ENCODE results near the gene ZKSCAN5. TPM values are rescaled to one million over a fixed set of nuclear protein-coding genes. Genes with fewer than 3 reads are reported as not detected.

Gene ZKSCAN5
- 9.0 to 9.9 TPM (median 9.2 TPM) in 5 replicates for total RNA-seq (2022; extraction: Qiagen RNA extraction; ENCODE audit: low read depth)

DNA sequence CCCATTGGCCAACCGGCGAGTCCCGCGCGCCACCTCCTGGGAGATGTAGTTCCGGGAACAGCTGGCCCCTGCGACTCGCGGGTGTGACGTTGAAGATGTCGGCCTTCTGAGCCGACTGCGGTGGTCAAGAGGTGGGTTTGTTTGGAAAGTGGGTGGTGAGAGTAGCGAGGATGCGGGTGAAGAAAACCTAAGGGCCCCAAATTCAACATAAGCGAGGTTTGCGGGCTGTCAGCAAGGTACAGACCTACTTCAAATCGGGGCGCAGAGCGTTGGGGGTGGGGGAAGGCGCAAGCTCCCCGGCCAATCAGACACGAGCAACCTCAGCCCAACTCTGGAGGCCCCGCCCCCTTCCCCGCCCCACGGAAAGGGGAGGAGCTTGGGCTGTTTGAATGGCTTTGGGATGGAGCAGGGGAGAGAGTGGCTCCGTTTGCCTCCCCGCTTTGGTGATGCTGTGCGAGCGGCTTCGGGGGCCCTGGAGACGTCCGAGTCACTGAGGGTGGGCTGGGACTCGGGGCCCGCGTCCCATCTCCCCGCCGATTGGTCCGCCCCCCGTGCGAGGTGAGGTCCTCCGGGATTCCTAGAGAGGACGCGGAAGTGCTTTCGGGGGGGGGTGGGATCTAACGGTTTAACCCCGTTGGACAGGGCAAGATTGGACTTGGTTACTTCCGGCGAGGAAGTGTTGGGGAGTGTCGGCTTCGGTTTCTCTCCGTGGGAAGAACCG, at the start of gene ZKSCAN5:
Gene ZKSCAN5 (plus strand): TSS at position 60 of the 721 bp plus-strand sequence. CDS start 1,383 bp downstream, outside the sequence.

DNA sequence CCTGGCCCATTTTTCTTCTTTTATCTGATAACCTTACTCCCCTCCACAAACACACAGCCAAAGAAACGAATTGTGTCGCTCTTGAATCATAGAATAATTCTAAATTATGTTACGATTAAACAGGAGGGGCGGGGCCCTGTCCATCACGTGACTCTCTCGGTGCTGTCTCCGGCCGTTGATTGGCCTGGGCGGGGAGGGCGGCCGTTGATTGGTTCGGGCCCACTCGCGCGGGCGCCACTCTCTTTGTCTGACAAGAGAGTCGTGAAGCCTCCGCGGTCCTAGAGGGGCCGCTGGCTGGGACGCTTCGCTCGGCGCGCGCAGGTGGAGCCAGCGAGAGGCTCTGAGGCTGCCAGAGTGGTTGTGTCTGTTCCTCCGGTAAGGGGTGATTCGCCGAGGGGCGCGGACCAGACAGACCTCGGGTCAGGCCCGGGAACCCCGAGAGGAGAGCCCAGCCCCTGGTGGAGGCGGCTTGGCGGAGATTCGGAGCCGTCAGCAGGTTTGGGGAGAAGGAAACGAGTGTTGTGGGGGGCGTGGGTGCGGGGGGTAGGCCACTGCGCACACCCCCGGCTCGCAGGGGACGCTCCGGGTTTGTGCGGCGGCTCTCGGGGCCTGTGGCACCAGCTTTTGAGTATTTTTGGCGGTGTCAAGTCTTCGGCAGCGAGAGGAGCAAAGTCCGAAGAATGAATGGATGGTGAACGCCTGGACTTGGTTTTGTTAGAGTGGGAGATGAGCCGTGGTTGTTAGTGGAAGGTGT, 31.7 kb upstream of the ZKSCAN5 start, which contains the start of gene ZNF789:
Gene ZNF789 (plus strand): TSS at position 330 of the 754 bp plus-strand sequence. CDS start 3,567 bp downstream, outside the sequence.

DNA sequence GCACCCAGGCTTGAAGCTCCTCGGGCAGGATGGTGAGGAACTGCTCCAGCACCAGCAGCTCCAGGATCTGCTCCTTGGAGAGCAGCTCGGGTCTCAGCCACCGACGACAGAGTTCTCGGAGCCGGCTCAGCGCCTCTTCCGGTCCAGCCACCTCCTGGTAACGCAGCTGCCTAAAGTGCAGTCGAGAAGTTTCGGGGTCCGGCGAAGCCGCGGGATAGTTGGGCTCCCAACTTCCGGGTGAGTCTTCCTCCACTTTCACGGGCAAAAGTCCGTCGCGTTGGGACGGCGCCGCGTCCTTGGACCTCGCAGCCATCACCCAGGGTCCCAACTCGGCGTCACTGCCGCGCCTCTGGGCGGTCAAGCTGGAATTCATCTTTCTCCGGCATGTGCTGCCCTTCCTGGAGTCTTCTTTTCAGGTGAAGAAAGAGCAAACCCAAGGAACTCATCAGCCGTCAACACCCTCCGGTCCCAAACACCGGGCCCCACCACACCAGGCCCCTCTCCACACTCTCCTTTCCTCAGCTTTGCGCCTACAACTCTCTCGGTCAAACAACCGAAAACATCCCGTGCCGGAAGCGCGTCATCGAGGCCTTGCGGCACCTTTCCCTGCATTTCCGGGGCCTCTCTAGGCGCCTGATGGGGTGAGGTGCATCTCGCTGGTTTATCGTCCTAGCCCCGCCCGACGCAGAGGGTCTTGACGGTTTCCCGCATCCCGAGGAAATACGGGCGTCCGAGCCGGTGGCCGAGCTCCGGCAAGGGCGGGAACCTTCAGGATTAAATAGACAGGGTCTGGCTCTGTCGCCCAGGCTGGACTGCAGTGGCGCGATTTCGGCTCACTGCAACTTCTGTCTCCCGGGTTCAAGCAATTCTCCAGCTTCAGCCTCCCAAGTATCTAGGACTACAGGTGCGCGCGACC, 4.5 kb upstream of the ZKSCAN5 start, which contains the start of gene ZNF394:
Gene ZNF394 (minus strand): TSS at position 561 of the 916 bp plus-strand sequence. CDS start 188 bp downstream, at position 373.

DNA sequence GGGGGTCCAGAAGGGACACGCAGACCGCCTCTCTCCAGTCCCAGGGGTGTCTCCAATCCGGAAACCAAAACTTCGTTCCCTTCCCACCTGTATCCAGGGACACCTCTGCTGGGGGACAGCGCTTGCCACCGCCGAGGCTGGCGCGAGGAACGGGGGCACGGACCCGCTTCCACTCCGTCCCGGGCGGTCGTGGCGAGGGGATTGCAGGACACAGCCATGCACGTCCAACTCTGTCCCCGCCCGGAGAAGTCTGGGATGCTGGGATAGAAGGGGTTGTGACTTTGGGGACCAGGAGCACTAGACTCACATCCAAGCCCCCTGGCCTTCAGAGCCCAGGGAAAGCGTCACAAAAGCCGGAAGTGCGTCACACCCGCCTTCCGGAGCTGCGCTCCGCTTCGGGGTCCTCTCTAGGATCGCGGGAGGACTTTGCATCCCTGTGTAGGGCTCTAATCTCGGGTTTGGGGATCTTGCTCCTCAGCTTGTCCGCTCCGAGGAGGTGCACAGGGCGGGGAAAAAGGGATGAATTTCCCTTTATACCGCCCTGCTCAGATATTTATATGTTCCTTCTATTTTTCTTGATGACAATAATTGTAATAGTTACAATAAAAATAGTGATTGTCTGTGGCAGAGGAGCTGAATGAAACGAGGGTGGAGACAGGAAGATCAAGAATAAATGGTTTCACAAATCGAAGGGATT, 47.5 kb downstream of the ZKSCAN5 start, which contains the start of gene FAM200A:
Gene FAM200A (minus strand): TSS at position 348 of the 697 bp plus-strand sequence. CDS start 3,707 bp downstream, outside the sequence.

DNA sequence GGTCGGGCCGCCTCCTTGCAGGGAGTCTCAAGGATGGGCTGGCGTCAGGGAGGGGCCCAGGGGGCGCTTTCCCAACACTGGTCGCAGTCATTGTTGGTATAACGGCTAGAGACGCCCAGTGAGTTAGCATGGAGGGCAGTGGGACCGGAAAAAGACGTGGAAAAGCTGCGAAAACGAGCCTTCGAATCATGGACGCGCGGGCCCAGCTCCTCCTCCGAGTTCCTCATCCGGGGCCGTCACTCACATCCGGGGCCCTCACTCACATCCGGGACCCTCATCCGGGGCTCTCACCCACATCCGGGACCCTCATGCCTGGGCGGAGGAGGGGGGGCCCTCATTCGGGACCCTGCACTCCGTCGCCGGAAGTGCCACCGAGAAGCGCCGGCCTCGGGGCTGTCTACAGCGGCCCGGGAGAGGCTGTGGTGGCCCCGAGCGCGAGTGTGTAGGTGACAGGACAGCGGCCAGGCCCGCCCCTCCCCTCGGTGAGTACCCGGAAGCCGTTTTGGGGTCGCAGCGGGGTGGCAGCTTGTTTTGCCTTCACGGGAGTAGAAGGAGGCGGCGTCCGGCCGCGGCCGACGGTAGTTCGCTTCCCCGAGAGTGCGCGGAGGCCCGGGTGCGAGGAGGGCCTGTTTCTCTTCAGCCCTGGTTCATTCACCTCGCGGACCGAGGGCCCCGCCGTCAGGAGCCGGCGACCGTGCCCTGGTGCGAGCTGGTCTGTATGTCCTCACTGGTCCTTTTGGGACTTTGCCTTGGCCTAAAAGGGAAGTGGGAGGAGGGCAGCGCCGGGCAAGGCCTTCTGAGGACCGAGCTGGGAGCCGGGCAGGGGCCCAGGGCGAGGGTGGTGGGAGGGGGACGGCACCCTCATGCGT, 54.1 kb downstream of the ZKSCAN5 start, which contains the start of gene ZNF655:
Gene ZNF655 (plus strand): TSS at position 337 of the 869 bp plus-strand sequence. CDS start 1,918 bp downstream, outside the sequence.

Other genes starting within 250 kb of the ZKSCAN5 start
- gene MYH16, start 231.8 kb upstream of the ZKSCAN5 start, total RNA-seq (2022; extraction: Qiagen RNA extraction; ENCODE audit: low read depth), result 0.32 to 0.70 TPM (median 0.39 TPM) in 5 replicates
- gene ARPC1A, start 178.8 kb upstream of the ZKSCAN5 start, total RNA-seq (2022; extraction: Qiagen RNA extraction; ENCODE audit: low read depth), result 121 to 134 TPM (median 125 TPM) in 5 replicates
- 270 to 304 TPM (median 283 TPM) in 5 replicates for gene ARPC1B, start 129.9 kb upstream of the ZKSCAN5 start, total RNA-seq (2022; extraction: Qiagen RNA extraction; ENCODE audit: low read depth)
- gene PDAP1, start 96.1 kb upstream of the ZKSCAN5 start, total RNA-seq (2022; extraction: Qiagen RNA extraction; ENCODE audit: low read depth), result 165 to 205 TPM (median 176 TPM) in 5 replicates
- 131 to 155 TPM (median 144 TPM) in 5 replicates for gene BUD31, start 95.7 kb upstream of the ZKSCAN5 start, total RNA-seq (2022; extraction: Qiagen RNA extraction; ENCODE audit: low read depth)
- 5.8 to 8.7 TPM (median 7.5 TPM) in 5 replicates for gene PTCD1, start 65.9 kb upstream of the ZKSCAN5 start, total RNA-seq (2022; extraction: Qiagen RNA extraction; ENCODE audit: low read depth)
- gene CPSF4, start 65.7 kb upstream of the ZKSCAN5 start, total RNA-seq (2022; extraction: Qiagen RNA extraction; ENCODE audit: low read depth), result 32.9 to 43.8 TPM (median 40.8 TPM) in 5 replicates
- gene ATP5MF, start 38.5 kb upstream of the ZKSCAN5 start, total RNA-seq (2022; extraction: Qiagen RNA extraction; ENCODE audit: low read depth), result 868 to 1,459 TPM (median 873 TPM) in 5 replicates
- 6.8 to 11.9 TPM (median 8.2 TPM) in 5 replicates for gene ZNF789, start 31.8 kb upstream of the ZKSCAN5 start, total RNA-seq (2022; extraction: Qiagen RNA extraction; ENCODE audit: low read depth)
- gene ZNF394, start 4.4 kb upstream of the ZKSCAN5 start, total RNA-seq (2022; extraction: Qiagen RNA extraction; ENCODE audit: low read depth), result 15.6 to 21.2 TPM (median 18.3 TPM) in 5 replicates
- 4.9 to 7.0 TPM (median 6.9 TPM) in 5 replicates for gene FAM200A, start 47.5 kb downstream of the ZKSCAN5 start, total RNA-seq (2022; extraction: Qiagen RNA extraction; ENCODE audit: low read depth)
- 52.7 to 61.6 TPM (median 54.2 TPM) in 5 replicates for gene ZNF655, start 54.0 kb downstream of the ZKSCAN5 start, total RNA-seq (2022; extraction: Qiagen RNA extraction; ENCODE audit: low read depth)
- gene TMEM225B, start 93.6 kb downstream of the ZKSCAN5 start, total RNA-seq (2022; extraction: Qiagen RNA extraction; ENCODE audit: low read depth), result 0.91 to 1.6 TPM (median 1.0 TPM) in 5 replicates
- gene ZSCAN25, start 112.3 kb downstream of the ZKSCAN5 start, total RNA-seq (2022; extraction: Qiagen RNA extraction; ENCODE audit: low read depth), result 8.2 to 10.3 TPM (median 9.1 TPM) in 5 replicates
- gene CYP3A5, start 175.3 kb downstream of the ZKSCAN5 start, total RNA-seq (2022; extraction: Qiagen RNA extraction; ENCODE audit: low read depth), result 0.91 to 1.6 TPM (median 1.4 TPM) in 5 replicates
- gene CYP3A7, start 230.5 kb downstream of the ZKSCAN5 start, total RNA-seq (2022; extraction: Qiagen RNA extraction; ENCODE audit: low read depth), result not detected in 5 replicates

Data from A549 treated with GW870086 at 1 μM for 4 hours (cell line).